ENCODE results near the gene C2orf74.

GRCh38 chr2:61214171-61214570 lies 52.2 kb downstream of the C2orf74 start:
- TF ChIP-seq EZH2phosphoT487 (IDR thresholded peaks at IDR 0.05; ENCODE audit: borderline replicate concordance), result no peak
- no peak for TF ChIP-seq CTCF (conservative IDR thresholded peaks at IDR 0.05; ENCODE audit: low read length)
